ENCODE measurements around the gene CHN2. TPM values are rescaled to one million over a fixed set of nuclear protein-coding genes. Genes with fewer than 3 reads are reported as not detected.

CHN2 gene
- total RNA-seq, 1 experiment from 2014 or later: 2.1 TPM

DNA sequence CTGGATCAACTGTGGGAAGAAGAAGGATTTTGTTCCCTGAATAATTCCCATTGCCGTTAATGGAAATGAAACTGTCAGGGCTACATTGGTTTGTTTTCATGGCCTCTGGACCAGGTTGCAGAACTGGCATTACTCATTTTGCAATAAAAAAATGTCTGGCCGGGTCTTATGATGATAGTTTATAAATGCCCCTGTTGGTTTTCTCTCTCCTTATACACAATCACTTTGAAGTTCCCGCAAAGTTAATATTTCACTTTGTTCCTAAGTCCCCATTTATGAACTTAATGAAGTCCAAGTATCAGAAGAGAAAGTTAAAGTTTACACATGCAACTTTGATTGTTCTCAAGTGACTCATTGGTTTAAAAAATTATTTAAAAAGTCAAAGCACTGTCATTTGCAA lies 218.3 kb downstream of the CHN2 start:
- no peaks in the 10 kb centered on the region for H3K9me2 ChIP-seq (ENCODE audit: insufficient read depth)
- no peak for DNase-seq (ENCODE audit: low read depth, low spot score)
- TF ChIP-seq SP1 (IDR thresholded peaks at IDR 0.05; ENCODE audit: low read depth): no peak
- TF ChIP-seq TCF7L2 (IDR thresholded peaks at IDR 0.05; ENCODE audit: borderline replicate concordance, extremely low read depth, insufficient read depth, insufficient read length): no peak
- TF ChIP-seq SIN3A (IDR thresholded peaks at IDR 0.05; ENCODE audit: low read depth): no peak
- no peak for TF ChIP-seq EZH2phosphoT487 (IDR thresholded peaks at IDR 0.05; ENCODE audit: borderline replicate concordance)
- no peak for TF ChIP-seq POLR2AphosphoS5 (IDR thresholded peaks at IDR 0.05; ENCODE audit: low read depth, low read length)
- TF ChIP-seq, protein P1, sequence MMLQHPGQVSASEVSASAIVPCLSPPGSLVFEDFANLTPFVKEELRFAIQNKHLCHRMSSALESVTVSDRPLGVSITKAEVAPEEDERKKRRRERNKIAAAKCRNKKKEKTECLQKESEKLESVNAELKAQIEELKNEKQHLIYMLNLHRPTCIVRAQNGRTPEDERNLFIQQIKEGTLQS (IDR thresholded peaks at IDR 0.05): no peak
- TF ChIP-seq, protein P2, sequence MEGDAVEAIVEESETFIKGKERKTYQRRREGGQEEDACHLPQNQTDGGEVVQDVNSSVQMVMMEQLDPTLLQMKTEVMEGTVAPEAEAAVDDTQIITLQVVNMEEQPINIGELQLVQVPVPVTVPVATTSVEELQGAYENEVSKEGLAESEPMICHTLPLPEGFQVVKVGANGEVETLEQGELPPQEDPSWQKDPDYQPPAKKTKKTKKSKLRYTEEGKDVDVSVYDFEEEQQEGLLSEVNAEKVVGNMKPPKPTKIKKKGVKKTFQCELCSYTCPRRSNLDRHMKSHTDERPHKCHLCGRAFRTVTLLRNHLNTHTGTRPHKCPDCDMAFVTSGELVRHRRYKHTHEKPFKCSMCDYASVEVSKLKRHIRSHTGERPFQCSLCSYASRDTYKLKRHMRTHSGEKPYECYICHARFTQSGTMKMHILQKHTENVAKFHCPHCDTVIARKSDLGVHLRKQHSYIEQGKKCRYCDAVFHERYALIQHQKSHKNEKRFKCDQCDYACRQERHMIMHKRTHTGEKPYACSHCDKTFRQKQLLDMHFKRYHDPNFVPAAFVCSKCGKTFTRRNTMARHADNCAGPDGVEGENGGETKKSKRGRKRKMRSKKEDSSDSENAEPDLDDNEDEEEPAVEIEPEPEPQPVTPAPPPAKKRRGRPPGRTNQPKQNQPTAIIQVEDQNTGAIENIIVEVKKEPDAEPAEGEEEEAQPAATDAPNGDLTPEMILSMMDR (IDR thresholded peaks at IDR 0.05 in 2 of 3, conservative IDR thresholded peaks at IDR 0.05 in 1 of 3; ENCODE audit: borderline replicate concordance in 1 of 3, insufficient read depth in 1 of 3, low read depth in 2 of 3, low read length in 2 of 3): no peak
- TF ChIP-seq CEBPB (IDR thresholded peaks at IDR 0.05; ENCODE audit: low read depth): no peak
- TF ChIP-seq YY1 (IDR thresholded peaks at IDR 0.05; ENCODE audit: extremely low read depth, insufficient replicate concordance, low read depth, low read length): no peak
- TF ChIP-seq CBX3 (IDR thresholded peaks at IDR 0.05; ENCODE audit: low read depth): no peak
- no peak for TF ChIP-seq REST (IDR thresholded peaks at IDR 0.05; ENCODE audit: low read depth)
- no peak for TF ChIP-seq ZNF274 (IDR thresholded peaks at IDR 0.05; ENCODE audit: low read depth, low read length)
- no peak for TF ChIP-seq EGR1 (IDR thresholded peaks at IDR 0.05; ENCODE audit: low read depth)
- no peak for TF ChIP-seq EZH2 (IDR thresholded peaks at IDR 0.05)
- TF ChIP-seq ELF1 (IDR thresholded peaks at IDR 0.05; ENCODE audit: borderline replicate concordance, low read depth): no peak
- TF ChIP-seq ZBTB33 (IDR thresholded peaks at IDR 0.05; ENCODE audit: extremely low read depth, insufficient replicate concordance, low read length): no peak
- ATAC-seq: no peak
- ChIA-PET RAD21 (ENCODE audit: low non-redundant PET in 1 of 2, low total read pairs in 2 of 2, uncharacterized antibody in 2 of 2, unreplicated experiment in 2 of 2) (no interaction called here), CTCF (no interaction called here), POLR2A (no interaction called here)
- H3K79me2 ChIP-seq (ENCODE audit: insufficient read depth, low read length): no peaks in the 10 kb centered on the region
- H3K27me3 ChIP-seq (ENCODE audit: insufficient read depth, low read length): no peaks in the 10 kb centered on the region; the same call in 1 of the 2 replicates
- H2AFZ ChIP-seq (ENCODE audit: low read depth, low read length, poor library complexity, severe bottlenecking): no peak overlapping the region
- no peak overlapping the region for H3K4me2 ChIP-seq (ENCODE audit: low read length)
- BruUV-seq (replicated peaks): no TSS peak
- no peaks in the 10 kb centered on the region for H3K4me1 ChIP-seq (ENCODE audit: control insufficient read depth in 1 of 2, insufficient read depth in 2 of 2, low read length in 2 of 2)
- intact Hi-C loops (cut with micrococcal nuclease): no loop called here
- H3K9me3 ChIP-seq (ENCODE audit: control insufficient read depth in 1 of 2, insufficient read depth in 1 of 2, low read depth in 1 of 2, low read length in 2 of 2): no peaks in the 10 kb centered on the region
- no peaks in the 10 kb centered on the region for H3K36me3 ChIP-seq (ENCODE audit: control insufficient read depth in 1 of 2, insufficient read depth in 2 of 2, low read length in 2 of 2)
- no peak overlapping the region for H3K4me3 ChIP-seq (replicated peaks in 1 of 2; ENCODE audit: low read depth in 1 of 2, low read length in 2 of 2)
- no peak overlapping the region for H3K27ac ChIP-seq (ENCODE audit: low read depth, low read length)
- H3K9ac ChIP-seq (ENCODE audit: low read length): no peak overlapping the region
- H4K20me1 ChIP-seq (ENCODE audit: insufficient read depth): no peaks in the 10 kb centered on the region

Measured in HCT116 (cell line).